HCT116 (cell line): ENCODE measurements around the gene CEP19. TPM values are rescaled to one million over a fixed set of nuclear protein-coding genes. Genes with fewer than 3 reads are reported as not detected.

Source experiments
- ATAC-seq: fragments of 200-7000 bp; cut with Tn5 transposase; 2 replicates; pipeline ENCODE4 v1.9.1; 2020; ENCODE audit warnings: mild to moderate bottlenecking, moderate library complexity
- BruUV-seq: library from RNA; stranded (reverse); fragments of 400-500 nt; replicated peaks from 2 replicates; lab custom pipeline; 2021; lab: Mats Ljungman, UMichigan
- CTCF ChIA-PET: fragments of 300-600 bp; sonication (Branson Sonifier 250); formaldehyde crosslinking; loops from one replicate; lab custom pipeline; 2021; ENCODE audit warnings: antibody characterized with exemption; lab: Charles Lee
- POLR2A ChIA-PET: fragments of 300-600, 350-600 bp; sonication (Branson Sonifier 250); formaldehyde crosslinking; loops from one replicate; lab custom pipeline; 2021; ENCODE audit warnings: antibody characterized with exemption; lab: Charles Lee
- RAD21 ChIA-PET, 2 experiments: fragments of 300-600 bp; sonication (Branson Sonifier 250); formaldehyde crosslinking; loops; one replicate each; lab custom pipeline; 2023; ENCODE audit warnings: low total read pairs in 2 of 2; ENCODE audit not compliant: uncharacterized antibody in 2 of 2, unreplicated experiment in 2 of 2, low non-redundant PET in 1 of 2; lab: Charles Lee
- DNase-seq: peaks from one replicate; pipeline ENCODE4 v3.0.0-alpha.2; 2010; ENCODE audit warnings: low read depth, low spot score
- H2AFZ ChIP-seq: fragments of 200-600 bp; shearing (Covaris generic), sonication (generic); 2 replicates; pipeline ENCODE4 v1.6.1; 2017; ENCODE audit warnings: low read depth, mixed run types, mixed read lengths, antibody characterized with exemption, low read length; ENCODE audit not compliant: poor library complexity, severe bottlenecking
- H3K27ac ChIP-seq: 2 replicates; pipeline ENCODE4 v1.5.1; 2012; ENCODE audit warnings: low read depth, low read length
- H3K27me3 ChIP-seq: fragments of 200-600 bp; sonication (generic); 2 replicates; pipeline ENCODE4 v1.6.1; 2016; ENCODE audit warnings: mixed run types, low read length, mixed read lengths; ENCODE audit not compliant: insufficient read depth
- H3K36me3 ChIP-seq, 2 experiments: fragments of 200-500 bp in 1 of 2; fragments of 200-600 bp in 1 of 2; sonication (Bioruptor generic) in 1 of 2; sonication (generic) in 1 of 2; 2 replicates each; pipeline versions ENCODE4 v1.5.1 to v1.6.1; 2014 to 2016; ENCODE audit warnings: low read length in 2 of 2, inconsistent platforms in 1 of 2, mixed read lengths in 1 of 2, mixed run types in 1 of 2; ENCODE audit not compliant: insufficient read depth in 2 of 2, control insufficient read depth in 1 of 2
- H3K4me1 ChIP-seq, 2 experiments: fragments of 200-600 bp in 1 of 2; sonication (generic) in 1 of 2; 2 replicates each; pipeline versions ENCODE4 v1.5.1 to v1.6.1; 2012 to 2017; ENCODE audit warnings: low read length in 2 of 2, inconsistent platforms in 1 of 2, mild to moderate bottlenecking in 1 of 2, mixed read lengths in 1 of 2, mixed run types in 1 of 2, moderate library complexity in 1 of 2; ENCODE audit not compliant: insufficient read depth in 2 of 2, control insufficient read depth in 1 of 2
- H3K4me2 ChIP-seq: fragments of 200-600 bp; sonication (generic); 2 replicates; pipeline ENCODE4 v1.6.1; 2017; ENCODE audit warnings: mixed run types, low read length, mixed read lengths
- H3K4me3 ChIP-seq, 2 experiments: fragments of 200-600 bp in 1 of 2; sonication (generic) in 1 of 2; replicated peaks in 1 of 2; 2 replicates each; pipeline ENCODE4 v1.5.1; 2011 to 2016; ENCODE audit warnings: low read length in 2 of 2, control low read depth in 1 of 2, low read depth in 1 of 2, mild to moderate bottlenecking in 1 of 2, mixed read lengths in 1 of 2, mixed run types in 1 of 2
- H3K79me2 ChIP-seq: fragments of 200-600 bp; sonication (generic); 2 replicates; pipeline ENCODE4 v1.6.1; 2017; ENCODE audit warnings: mild to moderate bottlenecking, mixed run types, low read length, moderate library complexity, mixed read lengths; ENCODE audit not compliant: insufficient read depth
- H3K9ac ChIP-seq: fragments of 200-600 bp; sonication (generic); 2 replicates; pipeline ENCODE4 v1.6.1; 2016; ENCODE audit warnings: low read length, mixed read lengths
- H3K9me2 ChIP-seq: fragments of 200-600 bp; sonication (generic), shearing (Covaris generic); 2 replicates; pipeline ENCODE4 v1.6.1; 2017; ENCODE audit warnings: mixed run types, mild to moderate bottlenecking, moderate library complexity; ENCODE audit not compliant: insufficient read depth
- H3K9me3 ChIP-seq, 2 experiments: fragments of 200-500 bp in 1 of 2; fragments of 200-600 bp in 1 of 2; sonication (Bioruptor generic) in 1 of 2; sonication (generic) in 1 of 2; 2 replicates each; pipeline ENCODE4 v1.6.1; 2014 to 2017; ENCODE audit warnings: low read length in 2 of 2, mixed read lengths in 2 of 2, inconsistent platforms in 1 of 2, low read depth in 1 of 2, mild to moderate bottlenecking in 1 of 2, mixed run types in 1 of 2, moderate library complexity in 1 of 2; ENCODE audit not compliant: control insufficient read depth in 1 of 2, insufficient read depth in 1 of 2
- H4K20me1 ChIP-seq: fragments of 200-600 bp; sonication (generic), shearing (Covaris generic); 2 replicates; pipeline ENCODE4 v1.6.1; 2017; ENCODE audit warnings: mixed run types, mild to moderate bottlenecking, moderate library complexity; ENCODE audit not compliant: insufficient read depth
- CEBPB ChIP-seq: IDR thresholded peaks from 2 replicates; pipeline ENCODE4 v1.6.1; 2012; ENCODE audit warnings: low read depth
- EGR1 ChIP-seq: IDR thresholded peaks from 2 replicates; pipeline ENCODE4 v1.6.1; 2012; ENCODE audit warnings: low read depth
- ELF1 ChIP-seq: IDR thresholded peaks from 2 replicates; pipeline ENCODE4 v1.6.1; 2012; ENCODE audit warnings: low read depth, borderline replicate concordance
- TCF7L2 ChIP-seq: IDR thresholded peaks from 2 replicates; pipeline ENCODE4 v1.7.0; 2011; ENCODE audit warnings: borderline replicate concordance, inconsistent platforms; ENCODE audit not compliant: insufficient read depth, insufficient read length; ENCODE audit errors: extremely low read depth
- intact Hi-C: fragments of 100-400 bp; cut with micrococcal nuclease; formaldehyde crosslinking; loops from 2 replicates; pipeline ENCODE4 v1.10.0; 2022
- total RNA-seq: library from RNA; stranded (reverse); gene quantifications from one replicate; pipeline ENCODE4 v1.2.1, GENCODE V29; 2021; ENCODE audit not compliant: unreplicated experiment
- TF ChIP-seq, protein P1 (sequence below): IDR thresholded peaks from 2 replicates; pipeline ENCODE4 v1.6.1; 2012; ENCODE audit warnings: low read depth

Gene CEP19
- total RNA-seq, 1 experiment from 2014 or later = 2.7 TPM

DNA sequence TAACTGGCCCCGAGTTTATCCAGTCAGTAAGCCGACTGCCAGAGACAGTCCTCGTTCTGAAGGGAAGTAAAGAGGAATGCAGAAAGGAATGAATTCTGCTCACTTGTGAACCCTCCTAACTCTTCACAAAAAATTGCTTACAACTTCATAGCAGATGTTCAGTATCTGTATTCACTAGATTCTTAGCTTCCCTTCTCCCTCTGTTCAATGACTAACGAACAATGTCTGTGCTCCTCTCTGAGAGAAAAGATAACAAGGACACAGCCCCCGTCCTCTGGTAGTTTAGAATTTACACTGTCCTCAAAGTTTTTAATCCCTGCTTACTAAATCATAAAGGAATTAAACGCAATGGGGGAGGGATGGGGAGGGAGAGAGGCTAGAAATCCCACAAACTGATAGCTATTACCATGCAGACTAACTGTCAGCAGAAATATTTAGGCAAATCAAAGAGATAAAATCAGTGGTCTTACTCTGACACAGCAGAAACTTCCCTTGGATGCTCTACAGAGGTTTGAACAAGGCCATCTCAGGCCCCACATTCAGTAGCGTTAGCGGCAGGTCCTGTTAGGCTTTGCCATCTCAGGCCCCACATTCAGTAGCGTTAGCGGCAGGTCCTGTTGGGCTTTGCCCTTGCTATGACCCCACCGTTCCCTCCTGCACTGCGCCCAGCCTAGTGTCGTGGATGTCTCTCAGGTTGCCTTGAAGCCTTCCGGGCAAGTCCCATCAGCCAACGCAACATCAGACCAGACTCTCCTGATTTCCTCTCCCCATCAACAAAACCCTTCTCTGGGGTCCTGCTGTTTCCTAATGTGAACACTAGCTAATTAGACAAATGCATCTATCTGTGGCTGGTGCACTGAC is 49.1 kb downstream of the CEP19 start:
- Histone ChIP-seq H3K9me3 (no peaks in the 10 kb centered on the region), H3K4me2 (no peak overlapping the region), H3K27ac (no peak overlapping the region), H3K9me2 (no peaks in the 10 kb centered on the region), H3K4me3 (no peak overlapping the region), H4K20me1 (no peaks in the 10 kb centered on the region), H3K9ac (no peak overlapping the region), H3K36me3 (no peaks in the 10 kb centered on the region), H2AFZ (no peak overlapping the region), H3K4me1 (no peaks in the 10 kb centered on the region), H3K27me3 (no peaks in the 10 kb centered on the region), H3K79me2 (no peaks in the 10 kb centered on the region)
- ATAC-seq (no peak), DNase-seq (no peak)
- ChIA-PET RAD21 (no interaction called here), CTCF (no interaction called here), POLR2A (no interaction called here)
- intact Hi-C loops = no loop called here
- no TSS peak for BruUV-seq
- TF ChIP-seq, protein P1, sequence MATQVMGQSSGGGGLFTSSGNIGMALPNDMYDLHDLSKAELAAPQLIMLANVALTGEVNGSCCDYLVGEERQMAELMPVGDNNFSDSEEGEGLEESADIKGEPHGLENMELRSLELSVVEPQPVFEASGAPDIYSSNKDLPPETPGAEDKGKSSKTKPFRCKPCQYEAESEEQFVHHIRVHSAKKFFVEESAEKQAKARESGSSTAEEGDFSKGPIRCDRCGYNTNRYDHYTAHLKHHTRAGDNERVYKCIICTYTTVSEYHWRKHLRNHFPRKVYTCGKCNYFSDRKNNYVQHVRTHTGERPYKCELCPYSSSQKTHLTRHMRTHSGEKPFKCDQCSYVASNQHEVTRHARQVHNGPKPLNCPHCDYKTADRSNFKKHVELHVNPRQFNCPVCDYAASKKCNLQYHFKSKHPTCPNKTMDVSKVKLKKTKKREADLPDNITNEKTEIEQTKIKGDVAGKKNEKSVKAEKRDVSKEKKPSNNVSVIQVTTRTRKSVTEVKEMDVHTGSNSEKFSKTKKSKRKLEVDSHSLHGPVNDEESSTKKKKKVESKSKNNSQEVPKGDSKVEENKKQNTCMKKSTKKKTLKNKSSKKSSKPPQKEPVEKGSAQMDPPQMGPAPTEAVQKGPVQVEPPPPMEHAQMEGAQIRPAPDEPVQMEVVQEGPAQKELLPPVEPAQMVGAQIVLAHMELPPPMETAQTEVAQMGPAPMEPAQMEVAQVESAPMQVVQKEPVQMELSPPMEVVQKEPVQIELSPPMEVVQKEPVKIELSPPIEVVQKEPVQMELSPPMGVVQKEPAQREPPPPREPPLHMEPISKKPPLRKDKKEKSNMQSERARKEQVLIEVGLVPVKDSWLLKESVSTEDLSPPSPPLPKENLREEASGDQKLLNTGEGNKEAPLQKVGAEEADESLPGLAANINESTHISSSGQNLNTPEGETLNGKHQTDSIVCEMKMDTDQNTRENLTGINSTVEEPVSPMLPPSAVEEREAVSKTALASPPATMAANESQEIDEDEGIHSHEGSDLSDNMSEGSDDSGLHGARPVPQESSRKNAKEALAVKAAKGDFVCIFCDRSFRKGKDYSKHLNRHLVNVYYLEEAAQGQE = no peak
- TF ChIP-seq EGR1 = no peak
- no peak for TF ChIP-seq ELF1
- no peak for TF ChIP-seq TCF7L2
- no peak for TF ChIP-seq CEBPB
